ENCODE measurements around the gene FOXK1.
"Not testable (repeated sequence)": the region's sequence is repeated elsewhere in the genome, so short reads cannot be mapped to it uniquely, and the experiment has no call there.

FOXK1 gene

GRCh38 chr7:4692055-4692454, 10.0 kb downstream of the FOXK1 start:
- TF ChIP-seq CTCF (IDR thresholded peaks at IDR 0.05; ENCODE audit: insufficient read depth, low read length, missing control alignments), result no peak
- POLR2A ChIA-PET, result no interaction called here
- DNase-seq (ENCODE audit: low read depth, low spot score), result no peak
- H3K4me3 ChIP-seq (ENCODE audit: low read depth, low read length), result no peak overlapping the region
- CTCF ChIA-PET, result interaction anchor here (1.1 to 1.3 kb wide), 2 partner anchors 23 to 60 kb away, joined by 3 read pairs; no protein-coding TSS in a partner anchor

- CTCF ChIA-PET, result interaction anchor here (1.1 to 1.6 kb wide), 3 partner anchors 10 to 61 kb away, joined by 3 read pairs; no protein-coding TSS in a partner anchor
- POLR2A ChIA-PET; DNase-seq (ENCODE audit: low read depth, low spot score); H3K4me3 ChIP-seq (ENCODE audit: low read depth, low read length): not testable (repeated sequence)
Observed at GRCh38 chr7:4692622-4693021, 10.5 kb downstream of the FOXK1 start.

GRCh38 chr7:4693152-4693551, 11.1 kb downstream of the FOXK1 start:
- no peak for TF ChIP-seq CTCF (IDR thresholded peaks at IDR 0.05; ENCODE audit: insufficient read depth, low read length, missing control alignments)
- no peak for DNase-seq (ENCODE audit: low read depth, low spot score)
- CTCF ChIA-PET, result interaction anchor here (1.1 to 1.6 kb wide), 3 partner anchors 10 to 61 kb away, joined by 3 read pairs; no protein-coding TSS in a partner anchor
- POLR2A ChIA-PET, result no interaction called here
- no peak overlapping the region for H3K4me3 ChIP-seq (ENCODE audit: low read depth, low read length)

GRCh38 chr7:4693749-4694148, 11.7 kb downstream of the FOXK1 start:
- no peak overlapping the region for H3K4me3 ChIP-seq (ENCODE audit: low read depth, low read length)
- no peak for DNase-seq (ENCODE audit: low read depth, low spot score)
- TF ChIP-seq CTCF (IDR thresholded peaks at IDR 0.05; ENCODE audit: insufficient read depth, low read length, missing control alignments), result no peak
- ChIA-PET POLR2A (no interaction called here), CTCF (interaction anchor here (1.6 kb wide), 1 partner anchor 11 kb away, joined by 3 read pairs; no protein-coding TSS in a partner anchor)

GRCh38 chr7:4694305-4694704, 12.2 kb downstream of the FOXK1 start:
- POLR2A ChIA-PET, result no interaction called here

GRCh38 chr7:4698707-4699275, 16.7 kb downstream of the FOXK1 start:
- no peak for TF ChIP-seq CTCF (IDR thresholded peaks at IDR 0.05; ENCODE audit: insufficient read depth, low read length, missing control alignments)
- H3K4me3 ChIP-seq (ENCODE audit: low read depth, low read length), result no peak overlapping the region
- POLR2A ChIA-PET, result no interaction called here
- DNase-seq (ENCODE audit: low read depth, low spot score), result no peak
- CTCF ChIA-PET, result no interaction called here

More at GRCh38 chr7:4694305-4694704, 12.2 kb downstream of the FOXK1 start:
- H3K4me3 ChIP-seq (ENCODE audit: low read depth, low read length), result no peak overlapping the region
- no peak for DNase-seq (ENCODE audit: low read depth, low spot score)
- no peak for TF ChIP-seq CTCF (IDR thresholded peaks at IDR 0.05; ENCODE audit: insufficient read depth, low read length, missing control alignments)
- CTCF ChIA-PET, result interaction anchor here (0.9 to 1.6 kb wide), 2 partner anchors 9 to 11 kb away, joined by 3 to 4 read pairs; no protein-coding TSS in a partner anchor

- TF ChIP-seq CTCF (IDR thresholded peaks at IDR 0.05; ENCODE audit: insufficient read depth, low read length, missing control alignments), result no peak
- no peak for DNase-seq (ENCODE audit: low read depth, low spot score)
- H3K4me3 ChIP-seq (ENCODE audit: low read depth, low read length), result no peak overlapping the region
- ChIA-PET POLR2A (no interaction called here), CTCF (no interaction called here)
Observed at GRCh38 chr7:4699841-4700240, 17.7 kb downstream of the FOXK1 start.

Data from AG04449 (cell line).